NCI-H526 (cell line): ENCODE results near the gene CD300E.
"Not testable (repeated sequence)": the region's sequence is repeated elsewhere in the genome, so short reads cannot be mapped to it uniquely, and the experiment has no call there.

Source experiments
- DNase-seq, 2 experiments: peaks; one replicate each; lab custom pipeline; 2025; lab: John Stamatoyannopoulos, UW

Gene CD300E

DNA sequence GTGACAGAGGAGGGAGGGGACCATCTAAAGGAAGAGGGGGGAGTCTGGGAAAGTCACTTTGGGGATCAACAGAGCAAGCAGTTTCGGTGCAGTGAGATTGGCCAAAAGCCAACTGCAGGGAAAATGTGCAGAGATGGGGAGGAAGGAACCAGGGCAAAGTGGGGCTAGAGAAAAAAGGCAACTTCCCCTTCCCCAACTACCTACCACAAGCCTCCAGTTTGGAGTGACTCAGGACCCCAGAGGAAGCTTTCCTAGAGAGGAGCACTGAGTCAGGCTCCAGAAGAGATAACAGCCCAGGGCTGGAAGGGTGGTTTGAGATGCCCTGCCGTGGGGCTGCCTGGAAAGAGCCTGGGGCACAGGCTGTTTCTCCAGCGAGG lies 24.5 kb downstream of the CD300E start:
- DNase-seq: no peak

DNA sequence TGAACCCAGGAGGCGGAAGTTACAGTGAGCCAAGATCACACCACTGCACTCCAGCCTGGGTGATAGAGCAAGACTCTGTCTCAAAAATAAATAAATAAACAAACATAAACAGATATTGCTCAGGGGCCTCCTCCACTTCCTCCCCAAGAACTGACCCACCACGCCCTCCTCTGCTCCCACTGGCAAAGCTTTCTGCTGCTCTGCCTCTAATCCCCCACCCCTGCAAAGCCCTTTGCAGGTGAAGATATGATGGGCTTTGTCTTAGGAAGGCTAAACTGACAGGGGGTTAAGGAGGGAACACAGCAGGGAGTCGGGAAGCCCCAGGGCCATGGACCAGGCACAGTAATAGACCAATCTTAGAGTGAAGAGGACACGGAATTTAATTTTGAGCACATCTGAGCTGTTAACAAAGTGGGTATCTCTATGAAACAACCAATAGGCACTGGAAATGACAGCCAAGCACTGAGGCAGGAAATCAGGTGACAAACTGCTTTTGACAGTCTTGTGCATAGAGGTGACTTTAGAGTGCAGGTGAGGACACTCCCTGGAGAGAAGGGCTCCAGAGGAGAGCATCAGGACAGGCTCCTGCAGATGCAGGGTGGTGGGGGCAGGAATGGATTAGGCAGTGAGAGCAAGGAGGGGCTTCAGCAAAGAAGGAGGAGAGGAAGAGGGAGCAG lies 25.1 kb downstream of the CD300E start:
- no peak for DNase-seq

DNA sequence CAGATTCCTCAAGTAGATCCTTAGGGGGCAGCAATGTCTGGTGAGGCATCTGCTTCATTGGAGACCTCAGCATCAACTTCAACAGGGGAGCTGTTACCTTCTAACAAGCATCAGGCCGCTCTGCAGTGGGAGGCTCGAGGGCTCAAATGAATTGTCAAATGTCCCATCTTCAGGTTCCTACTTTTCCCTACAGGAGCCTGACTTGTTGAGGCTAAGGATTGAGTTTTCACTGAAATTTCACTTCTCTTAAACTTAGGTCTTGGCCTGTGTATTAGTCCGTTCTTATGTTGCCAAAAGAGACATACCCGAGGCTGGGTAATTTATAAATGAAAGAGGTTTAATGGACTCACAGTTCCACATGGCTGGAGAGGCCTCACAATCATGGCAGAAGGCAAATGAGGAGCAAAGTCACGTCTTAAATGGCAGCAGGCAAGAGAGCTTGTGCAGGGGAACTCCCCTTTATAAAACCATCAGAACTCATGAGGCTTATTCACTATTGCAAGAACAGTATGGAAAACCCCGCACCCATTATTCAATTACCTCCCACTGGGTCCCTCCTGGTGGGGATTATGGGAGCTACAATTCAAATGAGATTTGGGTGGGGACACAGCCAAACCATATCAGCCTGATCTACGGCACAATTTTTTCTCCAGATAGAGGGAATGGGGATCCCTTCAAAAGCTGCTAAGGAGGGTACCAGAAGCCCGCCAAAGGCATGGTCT lies 26.3 kb downstream of the CD300E start:
- DNase-seq: no peak

- no peak for DNase-seq
Observed at GRCh38 chr17:74595037-74595750, 28.3 kb downstream of the CD300E start.

- no peak for DNase-seq
Observed at GRCh38 chr17:74592087-74592990, 31.2 kb downstream of the CD300E start, which contains the start of gene CD300LD. Gene CD300LD (minus strand): TSS chr17:74592283. CDS start chr17:74592202, 81 bp downstream.

GRCh38 chr17:74591503-74591902 lies 32.0 kb downstream of the CD300E start:
- DNase-seq: no peak

GRCh38 chr17:74585711-74586110 lies 37.8 kb downstream of the CD300E start:
- DNase-seq: no peak

GRCh38 chr17:74584292-74585060 lies 39.1 kb downstream of the CD300E start:
- DNase-seq: no peak

GRCh38 chr17:74582633-74583032 lies 40.9 kb downstream of the CD300E start:
- DNase-seq: no peak

- DNase-seq: no peak
Observed at GRCh38 chr17:74579900-74580299, 43.6 kb downstream of the CD300E start.

- no peak for DNase-seq
Observed at GRCh38 chr17:74578979-74579378, 44.6 kb downstream of the CD300E start.

- no peak for DNase-seq
Observed at GRCh38 chr17:74574489-74575142, 48.9 kb downstream of the CD300E start.

- DNase-seq: not testable (repeated sequence)
Observed at GRCh38 chr17:74573635-74574034, 49.9 kb downstream of the CD300E start.

GRCh38 chr17:74573169-74573568 lies 50.4 kb downstream of the CD300E start:
- no peak for DNase-seq

DNA sequence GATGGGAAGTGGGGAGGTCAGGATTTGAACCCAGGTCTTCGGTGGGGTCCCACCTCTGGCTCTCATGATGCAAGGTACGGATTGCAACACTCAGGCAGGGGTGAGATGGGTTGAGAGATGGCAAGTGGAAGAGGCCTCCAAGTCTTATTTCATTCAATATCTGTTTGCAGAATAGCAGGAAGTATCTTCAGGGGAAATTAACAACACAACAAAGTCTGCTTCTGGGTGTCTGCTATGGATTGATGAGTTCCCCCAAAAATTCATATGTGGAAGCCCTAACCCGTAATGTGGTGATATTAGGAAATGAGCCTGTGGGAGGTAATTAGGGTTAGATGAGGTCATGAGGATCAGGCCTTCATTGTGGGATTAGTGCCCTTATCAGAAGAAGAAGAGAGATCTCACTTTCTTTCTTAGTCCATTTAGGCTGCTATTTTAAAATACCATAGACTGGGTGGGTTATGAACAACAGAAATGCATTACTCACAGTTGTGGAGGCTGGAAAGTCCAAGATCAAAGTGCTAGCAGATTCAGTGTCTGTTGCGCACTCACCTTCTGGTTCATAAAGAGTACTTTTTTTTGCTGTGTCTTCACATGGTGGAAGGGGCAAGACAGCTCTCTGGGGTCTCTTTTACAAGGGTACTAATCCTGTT lies 51.8 kb downstream of the CD300E start:
- DNase-seq: no peak

DNA sequence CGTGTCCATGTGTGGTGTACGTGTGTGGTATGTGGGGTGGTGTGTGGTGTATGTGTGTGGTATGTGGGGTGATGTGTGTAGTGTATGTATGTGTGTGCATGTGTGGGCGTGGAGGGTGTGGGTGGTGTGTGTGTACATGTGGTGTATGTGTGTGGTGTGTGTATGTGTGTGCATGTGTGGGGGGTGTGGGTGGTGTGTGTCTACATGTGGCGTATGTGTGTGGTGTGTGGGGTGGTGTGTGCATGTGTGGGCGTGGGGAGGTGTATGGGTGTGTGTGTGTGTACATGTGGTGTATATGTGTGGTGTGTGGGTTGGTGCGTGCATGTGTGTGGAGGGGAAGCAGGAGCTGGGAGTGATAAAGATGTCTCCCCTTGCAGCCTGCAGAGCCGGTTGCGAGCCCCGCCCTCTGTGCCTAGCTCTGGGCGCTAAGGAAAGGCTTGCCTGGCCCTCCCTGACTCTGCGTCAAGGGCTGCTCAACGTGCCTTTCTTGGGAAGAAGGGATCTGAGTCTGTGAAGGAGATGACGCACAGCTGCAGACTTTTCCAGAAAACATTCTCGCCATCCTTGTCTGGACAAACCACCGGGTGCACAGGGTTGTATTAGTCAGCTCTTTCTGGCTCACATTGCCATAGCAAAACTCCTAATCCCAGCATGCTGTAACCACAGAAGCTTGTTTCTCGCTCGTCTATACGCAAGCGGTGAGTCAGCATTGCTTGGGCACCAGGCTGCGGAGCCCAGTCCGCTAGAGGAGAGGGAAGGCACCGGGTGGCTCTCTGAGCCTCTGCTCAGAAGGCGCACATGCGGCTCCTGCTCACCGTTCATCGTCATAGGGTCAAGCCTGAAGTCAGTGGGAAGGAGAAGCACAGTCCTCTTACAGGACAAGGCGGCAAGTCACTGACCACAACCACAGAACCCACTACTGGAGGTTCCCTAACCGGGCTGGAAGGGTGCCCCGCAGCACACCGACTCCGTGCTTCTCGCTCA lies 54.2 kb downstream of the CD300E start:
- DNase-seq: no peak

DNA sequence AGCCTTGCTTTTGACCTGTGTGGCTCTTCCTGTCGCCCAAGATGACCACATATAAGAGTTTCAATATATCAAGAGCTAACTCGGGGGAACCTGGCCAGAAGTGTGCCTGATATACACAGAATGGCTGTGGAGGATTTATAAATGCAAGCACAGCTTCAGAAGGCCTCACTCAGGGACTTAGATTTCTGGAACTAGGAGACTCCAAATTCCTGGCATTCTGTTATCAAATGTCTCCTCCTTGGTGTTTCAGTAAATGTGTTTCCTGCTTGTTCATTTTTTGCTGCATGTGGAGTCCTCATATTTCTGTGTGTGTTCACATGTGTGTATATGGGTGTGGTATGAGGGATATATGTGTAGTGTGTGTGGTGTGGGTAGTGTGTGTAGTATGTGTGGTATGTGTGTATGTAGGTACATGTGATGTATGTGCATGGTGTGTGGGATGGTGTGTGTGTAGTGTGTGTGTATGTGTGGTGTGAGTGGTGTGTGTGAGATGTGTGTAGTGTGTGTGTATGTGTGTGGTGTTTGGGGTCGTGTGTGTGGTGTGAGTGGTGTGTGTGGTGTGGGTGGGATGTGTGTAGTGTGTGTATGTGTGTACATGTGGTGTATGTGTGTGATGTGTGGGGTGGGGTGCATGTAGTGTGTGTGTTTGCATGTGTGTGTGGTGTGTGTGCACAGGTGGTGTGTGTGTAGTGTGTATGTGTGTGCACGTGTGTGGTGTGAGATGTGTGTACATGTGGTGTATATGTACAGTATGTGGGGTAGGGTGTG lies 55.2 kb downstream of the CD300E start:
- no peak for DNase-seq

- no peak for DNase-seq
Observed at GRCh38 chr17:74567397-74567796, 56.1 kb downstream of the CD300E start, which contains the start of gene CD300H. Gene CD300H (minus strand): TSS chr17:74567509.
